ENCODE results near the gene NCKAP5. TPM values are rescaled to one million over a fixed set of nuclear protein-coding genes. Genes with fewer than 3 reads are reported as not detected.

The NCKAP5 gene
- total and polyA plus RNA-seq, 7 donors = 0.03 to 1.2 (median 0.22) TPM

DNA sequence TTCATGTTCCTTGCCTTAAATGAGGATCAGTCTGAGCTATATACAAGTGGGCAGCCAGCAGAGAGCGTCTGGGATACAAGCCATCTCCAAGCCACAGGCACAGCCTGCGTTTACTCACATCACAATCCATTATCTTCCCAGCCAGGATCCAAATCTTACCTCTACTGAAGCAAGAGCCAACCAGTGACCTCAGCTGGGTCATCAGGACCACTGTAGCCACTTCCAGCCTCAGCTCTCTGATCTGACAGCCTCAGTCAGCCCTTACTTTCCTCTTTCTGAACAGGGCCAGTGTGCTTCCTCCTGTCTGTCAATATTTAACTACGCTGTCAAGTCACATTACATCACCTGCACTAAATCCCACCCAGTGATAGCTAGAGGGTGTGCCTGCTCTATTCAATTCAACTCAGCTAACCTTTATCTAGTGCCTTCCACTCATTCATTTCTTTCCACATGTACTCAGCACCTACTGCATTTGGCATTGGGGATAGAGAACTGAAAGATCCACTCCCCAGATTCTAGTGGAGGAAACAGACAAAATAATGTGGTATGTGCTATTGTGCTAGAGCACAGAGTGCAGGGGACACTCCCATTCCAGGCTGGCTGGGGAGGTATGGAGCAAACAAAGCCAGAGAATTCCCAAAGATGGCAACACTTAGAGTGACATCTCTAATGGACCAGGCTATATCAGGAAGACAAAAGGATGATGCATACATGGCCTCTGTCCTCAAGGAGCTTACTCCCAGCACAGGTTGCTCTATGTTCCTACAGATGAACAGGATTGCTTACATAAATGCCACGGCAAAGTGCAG is 146.5 kb downstream of the NCKAP5 start:
- ATAC-seq = no peak
- intact Hi-C loops (cut with DNase I) = no loop called here
- H3K36me3 ChIP-seq (ENCODE audit: insufficient read depth in 1 of 2, low read depth in 1 of 2) = no peaks in the 10 kb centered on the region
- no peaks in the 10 kb centered on the region for H3K9me3 ChIP-seq
- TF ChIP-seq, protein P1, sequence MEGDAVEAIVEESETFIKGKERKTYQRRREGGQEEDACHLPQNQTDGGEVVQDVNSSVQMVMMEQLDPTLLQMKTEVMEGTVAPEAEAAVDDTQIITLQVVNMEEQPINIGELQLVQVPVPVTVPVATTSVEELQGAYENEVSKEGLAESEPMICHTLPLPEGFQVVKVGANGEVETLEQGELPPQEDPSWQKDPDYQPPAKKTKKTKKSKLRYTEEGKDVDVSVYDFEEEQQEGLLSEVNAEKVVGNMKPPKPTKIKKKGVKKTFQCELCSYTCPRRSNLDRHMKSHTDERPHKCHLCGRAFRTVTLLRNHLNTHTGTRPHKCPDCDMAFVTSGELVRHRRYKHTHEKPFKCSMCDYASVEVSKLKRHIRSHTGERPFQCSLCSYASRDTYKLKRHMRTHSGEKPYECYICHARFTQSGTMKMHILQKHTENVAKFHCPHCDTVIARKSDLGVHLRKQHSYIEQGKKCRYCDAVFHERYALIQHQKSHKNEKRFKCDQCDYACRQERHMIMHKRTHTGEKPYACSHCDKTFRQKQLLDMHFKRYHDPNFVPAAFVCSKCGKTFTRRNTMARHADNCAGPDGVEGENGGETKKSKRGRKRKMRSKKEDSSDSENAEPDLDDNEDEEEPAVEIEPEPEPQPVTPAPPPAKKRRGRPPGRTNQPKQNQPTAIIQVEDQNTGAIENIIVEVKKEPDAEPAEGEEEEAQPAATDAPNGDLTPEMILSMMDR (IDR thresholded peaks at IDR 0.05) = no peak
- H3K4me3 ChIP-seq = no peak overlapping the region
- DNase-seq = no peak
- peaks cover 0 to 2% (median 0%) of the 10 kb centered on the region in 3 donors for H3K27me3 ChIP-seq (ENCODE audit: insufficient read depth in 3 of 3, low read length in 2 of 3)
- no peak overlapping the region for H3K27ac ChIP-seq
- WGBS, 3 donors = 70 to 75% (median 71%) methylated on average over 4 of the region's 4 CpGs
- no peaks in the 10 kb centered on the region for H3K4me1 ChIP-seq

DNA sequence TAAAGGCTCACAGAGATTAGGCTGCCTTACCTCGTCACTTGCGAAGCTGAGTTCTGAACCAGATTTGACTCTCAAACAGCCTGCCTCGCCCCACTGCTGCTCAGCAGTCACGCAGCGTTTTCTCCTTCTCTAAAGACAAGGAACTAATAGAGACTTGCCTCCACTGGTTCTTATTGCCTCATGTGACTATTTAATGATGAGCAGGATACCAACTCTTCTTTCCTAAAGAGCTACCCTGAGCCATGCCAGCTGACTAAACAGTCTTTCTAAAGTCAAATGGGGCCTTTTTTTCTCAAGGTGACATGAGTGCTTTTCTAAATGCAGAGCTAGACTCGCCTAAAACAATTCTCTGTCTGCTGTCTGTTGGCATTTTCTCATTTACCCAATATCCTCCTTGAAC is 147.5 kb downstream of the NCKAP5 start:
- ATAC-seq (no peak), DNase-seq (no peak)
- 83 to 94% (median 88%) methylated on average over 6 of the region's 6 CpGs for WGBS, 3 donors
- intact Hi-C loops (cut with DNase I) = no loop called here
- no peaks in the 10 kb centered on the region for H3K9me3 ChIP-seq
- no peaks in the 10 kb centered on the region for H3K4me1 ChIP-seq
- TF ChIP-seq, protein P1 (IDR thresholded peaks at IDR 0.05) = no peak
- no peak overlapping the region for H3K27ac ChIP-seq
- H3K4me3 ChIP-seq = no peak overlapping the region
- peaks cover 0 to 2% (median 0%) of the 10 kb centered on the region in 3 donors for H3K27me3 ChIP-seq (ENCODE audit: insufficient read depth in 3 of 3, low read length in 2 of 3)
- no peaks in the 10 kb centered on the region for H3K36me3 ChIP-seq (ENCODE audit: insufficient read depth in 1 of 2, low read depth in 1 of 2)

GRCh38 chr2:133418671-133419070 is 149.6 kb downstream of the NCKAP5 start:
- TF ChIP-seq, protein P1 (IDR thresholded peaks at IDR 0.05) = no peak
- H3K36me3 ChIP-seq (ENCODE audit: insufficient read depth in 1 of 2, low read depth in 1 of 2) = no peaks in the 10 kb centered on the region
- H3K9me3 ChIP-seq = no peaks in the 10 kb centered on the region
- H3K4me1 ChIP-seq = no peaks in the 10 kb centered on the region
- H3K27ac ChIP-seq = no peak overlapping the region
- no peak for ATAC-seq
- no peak for DNase-seq
- H3K4me3 ChIP-seq = no peak overlapping the region
- peaks cover 0 to 2% (median 0%) of the 10 kb centered on the region in 3 donors for H3K27me3 ChIP-seq (ENCODE audit: insufficient read depth in 3 of 3, low read length in 2 of 3)
- WGBS, 3 donors = 68 to 76% (median 72%) methylated on average over 4 of the region's 4 CpGs
- intact Hi-C loops (cut with DNase I) = no loop called here

DNA sequence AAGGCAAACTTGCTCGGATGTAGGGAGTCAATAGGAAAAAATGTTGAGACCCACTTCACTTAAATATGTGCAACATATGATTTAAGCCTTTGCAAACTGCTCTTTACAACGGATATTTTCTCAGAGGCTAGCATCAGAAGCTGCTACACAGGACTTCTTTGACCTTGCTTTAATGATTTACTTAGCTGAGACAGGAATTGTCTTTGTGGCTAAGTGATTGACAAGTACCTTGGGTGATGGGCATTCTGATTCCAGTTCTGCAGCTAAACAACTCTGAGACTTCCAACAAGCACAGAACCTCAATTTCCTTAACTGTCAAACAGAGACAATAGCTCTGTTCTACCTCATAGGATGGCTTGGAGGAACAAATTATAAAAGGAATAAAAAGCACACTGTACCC is 150.2 kb downstream of the NCKAP5 start:
- H3K4me3 ChIP-seq = no peak overlapping the region
- no peaks in the 10 kb centered on the region for H3K36me3 ChIP-seq (ENCODE audit: insufficient read depth in 1 of 2, low read depth in 1 of 2)
- intact Hi-C loops (cut with DNase I) = no loop called here
- 89 to 92% (median 91%) methylated on average over 2 of the region's 2 CpGs for WGBS, 3 donors
- H3K27me3 ChIP-seq (ENCODE audit: insufficient read depth in 3 of 3, low read length in 2 of 3) = peaks cover 0 to 2% (median 0%) of the 10 kb centered on the region in 3 donors
- no peaks in the 10 kb centered on the region for H3K9me3 ChIP-seq
- no peak for DNase-seq
- TF ChIP-seq, protein P1 (IDR thresholded peaks at IDR 0.05) = no peak
- H3K4me1 ChIP-seq = no peaks in the 10 kb centered on the region
- no peak overlapping the region for H3K27ac ChIP-seq
- no peak for ATAC-seq
